ENCODE data around the gene ACTR1A.

DNA sequence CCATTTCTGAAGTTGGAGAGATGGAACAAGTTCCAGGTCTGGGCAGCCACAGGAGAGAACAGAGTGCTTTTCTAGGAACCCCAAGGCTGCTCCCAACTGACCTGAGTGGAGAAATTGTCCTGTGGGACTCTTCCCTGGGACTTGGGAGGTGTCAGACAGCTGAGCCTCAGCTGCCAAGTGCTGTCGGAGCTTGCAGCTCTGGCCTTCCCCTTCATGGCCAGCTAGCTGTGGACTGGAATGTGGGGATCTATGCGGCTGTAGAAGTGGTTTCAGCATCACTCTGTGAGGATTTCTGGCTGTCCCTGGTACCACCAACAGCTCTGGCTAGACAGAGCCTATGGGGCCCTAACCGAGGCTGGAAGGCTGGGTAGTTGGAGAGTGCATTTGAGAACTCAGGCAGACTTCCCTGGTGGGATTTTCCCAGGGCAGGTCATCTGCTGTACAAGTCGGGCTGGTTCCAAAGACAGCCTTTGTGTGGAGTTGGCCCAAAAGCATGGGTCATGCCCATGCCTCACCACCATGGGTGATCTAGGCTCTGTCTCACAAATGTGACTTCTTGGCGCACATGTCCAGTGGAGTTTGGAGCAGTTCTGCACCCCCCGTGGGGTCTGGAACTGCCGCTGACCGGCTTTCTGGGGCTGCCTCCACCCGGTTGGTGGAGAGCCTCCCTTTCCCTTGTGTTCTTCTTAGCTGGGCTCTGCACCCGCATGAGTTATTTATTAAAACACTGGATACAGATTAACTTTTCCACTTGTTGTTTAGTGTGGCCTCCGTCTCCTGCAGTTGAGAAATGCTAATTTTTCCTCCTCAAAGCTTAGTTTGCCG lies 12.2 kb upstream of the ACTR1A start:
- no peak for TF ChIP-seq CTCF (IDR thresholded peaks at IDR 0.05; ENCODE audit: low read depth, low read length)
- TF ChIP-seq MAX (IDR thresholded peaks at IDR 0.05; ENCODE audit: low read depth, low read length) = no peak
- TF ChIP-seq MYC (IDR thresholded peaks at IDR 0.05; ENCODE audit: low read depth, low read length) = no peak

Data from NB4 (cell line).